ENCODE results near the gene GNPTAB. TPM values are rescaled to one million over a fixed set of nuclear protein-coding genes. Genes with fewer than 3 reads are reported as not detected.

GNPTAB gene
- total RNA-seq, 1 experiment from 2014 or later, result 40.8 TPM

DNA sequence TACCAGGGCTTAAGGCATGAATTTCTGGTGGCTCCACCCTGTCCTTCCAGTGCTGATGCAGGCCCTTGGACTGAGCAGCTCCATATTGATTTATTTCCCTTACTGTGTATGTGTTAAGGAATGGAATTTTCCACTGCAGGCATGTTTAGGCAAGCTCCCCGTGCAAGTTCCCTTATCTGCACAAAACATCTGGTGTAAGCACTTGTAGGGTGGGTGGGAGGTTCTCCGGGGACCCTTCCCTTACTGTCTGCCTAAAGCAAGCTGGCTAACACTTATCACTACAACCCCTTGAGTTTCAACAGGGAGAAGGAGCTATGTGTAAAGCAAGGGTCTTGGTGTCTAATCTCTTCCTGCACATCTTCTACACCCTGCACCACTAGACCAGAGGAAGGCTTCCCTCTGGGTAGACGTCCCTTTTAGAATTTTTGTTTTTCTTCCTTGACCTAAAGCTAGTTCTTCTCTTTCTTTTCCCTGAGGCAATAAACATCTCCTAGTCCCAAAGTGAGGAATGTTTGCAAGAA, 24.7 kb upstream of the GNPTAB start:
- ATAC-seq (no peak), DNase-seq (ENCODE audit: low read depth, low spot score) (no peak)
- Histone ChIP-seq H3K27ac (ENCODE audit: low read length) (no peak overlapping the region), H3K4me3 (ENCODE audit: low read depth in 2 of 2, low read length in 2 of 2) (no peak overlapping the region), H3K4me1 (ENCODE audit: control insufficient read depth, insufficient read depth, low read length) (no peaks in the 10 kb centered on the region), H3K9me3 (ENCODE audit: control insufficient read depth, insufficient read depth, low read depth, low read length) (no peaks in the 10 kb centered on the region), H3K27me3 (ENCODE audit: control insufficient read depth, insufficient read depth, low read length) (no peaks in the 10 kb centered on the region), H3K36me3 (ENCODE audit: control insufficient read depth, insufficient read depth, low read length) (no peaks in the 10 kb centered on the region)
- no peak for TF ChIP-seq SIN3A (IDR thresholded peaks at IDR 0.05; ENCODE audit: borderline replicate concordance, insufficient read depth, low read depth, low read length)
- TF ChIP-seq, protein P1, sequence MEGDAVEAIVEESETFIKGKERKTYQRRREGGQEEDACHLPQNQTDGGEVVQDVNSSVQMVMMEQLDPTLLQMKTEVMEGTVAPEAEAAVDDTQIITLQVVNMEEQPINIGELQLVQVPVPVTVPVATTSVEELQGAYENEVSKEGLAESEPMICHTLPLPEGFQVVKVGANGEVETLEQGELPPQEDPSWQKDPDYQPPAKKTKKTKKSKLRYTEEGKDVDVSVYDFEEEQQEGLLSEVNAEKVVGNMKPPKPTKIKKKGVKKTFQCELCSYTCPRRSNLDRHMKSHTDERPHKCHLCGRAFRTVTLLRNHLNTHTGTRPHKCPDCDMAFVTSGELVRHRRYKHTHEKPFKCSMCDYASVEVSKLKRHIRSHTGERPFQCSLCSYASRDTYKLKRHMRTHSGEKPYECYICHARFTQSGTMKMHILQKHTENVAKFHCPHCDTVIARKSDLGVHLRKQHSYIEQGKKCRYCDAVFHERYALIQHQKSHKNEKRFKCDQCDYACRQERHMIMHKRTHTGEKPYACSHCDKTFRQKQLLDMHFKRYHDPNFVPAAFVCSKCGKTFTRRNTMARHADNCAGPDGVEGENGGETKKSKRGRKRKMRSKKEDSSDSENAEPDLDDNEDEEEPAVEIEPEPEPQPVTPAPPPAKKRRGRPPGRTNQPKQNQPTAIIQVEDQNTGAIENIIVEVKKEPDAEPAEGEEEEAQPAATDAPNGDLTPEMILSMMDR (IDR thresholded peaks at IDR 0.05), result no peak
- TF ChIP-seq, protein P2, sequence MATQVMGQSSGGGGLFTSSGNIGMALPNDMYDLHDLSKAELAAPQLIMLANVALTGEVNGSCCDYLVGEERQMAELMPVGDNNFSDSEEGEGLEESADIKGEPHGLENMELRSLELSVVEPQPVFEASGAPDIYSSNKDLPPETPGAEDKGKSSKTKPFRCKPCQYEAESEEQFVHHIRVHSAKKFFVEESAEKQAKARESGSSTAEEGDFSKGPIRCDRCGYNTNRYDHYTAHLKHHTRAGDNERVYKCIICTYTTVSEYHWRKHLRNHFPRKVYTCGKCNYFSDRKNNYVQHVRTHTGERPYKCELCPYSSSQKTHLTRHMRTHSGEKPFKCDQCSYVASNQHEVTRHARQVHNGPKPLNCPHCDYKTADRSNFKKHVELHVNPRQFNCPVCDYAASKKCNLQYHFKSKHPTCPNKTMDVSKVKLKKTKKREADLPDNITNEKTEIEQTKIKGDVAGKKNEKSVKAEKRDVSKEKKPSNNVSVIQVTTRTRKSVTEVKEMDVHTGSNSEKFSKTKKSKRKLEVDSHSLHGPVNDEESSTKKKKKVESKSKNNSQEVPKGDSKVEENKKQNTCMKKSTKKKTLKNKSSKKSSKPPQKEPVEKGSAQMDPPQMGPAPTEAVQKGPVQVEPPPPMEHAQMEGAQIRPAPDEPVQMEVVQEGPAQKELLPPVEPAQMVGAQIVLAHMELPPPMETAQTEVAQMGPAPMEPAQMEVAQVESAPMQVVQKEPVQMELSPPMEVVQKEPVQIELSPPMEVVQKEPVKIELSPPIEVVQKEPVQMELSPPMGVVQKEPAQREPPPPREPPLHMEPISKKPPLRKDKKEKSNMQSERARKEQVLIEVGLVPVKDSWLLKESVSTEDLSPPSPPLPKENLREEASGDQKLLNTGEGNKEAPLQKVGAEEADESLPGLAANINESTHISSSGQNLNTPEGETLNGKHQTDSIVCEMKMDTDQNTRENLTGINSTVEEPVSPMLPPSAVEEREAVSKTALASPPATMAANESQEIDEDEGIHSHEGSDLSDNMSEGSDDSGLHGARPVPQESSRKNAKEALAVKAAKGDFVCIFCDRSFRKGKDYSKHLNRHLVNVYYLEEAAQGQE (IDR thresholded peaks at IDR 0.05; ENCODE audit: insufficient read depth in 1 of 2, low read depth in 2 of 2, low read length in 1 of 2), result no peak
- TF ChIP-seq TCF7L2 (IDR thresholded peaks at IDR 0.05; ENCODE audit: low read depth, low read length), result no peak
- no peak for TF ChIP-seq POLR2AphosphoS5 (IDR thresholded peaks at IDR 0.05; ENCODE audit: low read depth, low read length)
- BruUV-seq (replicated peaks), result no TSS peak
- in situ Hi-C loops (cut with HindIII; ENCODE audit: low pct_unique_long_range_greater_than_20kb, low sequenced_read_pairs) (no loop called here), intact Hi-C loops (cut with micrococcal nuclease; ENCODE audit: unreplicated experiment) (no loop called here)
- CTCF ChIA-PET, result no interaction called here
- POLR2A ChIA-PET, result interaction anchor here (0.6 kb wide), 1 partner anchor 20 kb away, joined by 5 read pairs; no protein-coding TSS in a partner anchor

DNA sequence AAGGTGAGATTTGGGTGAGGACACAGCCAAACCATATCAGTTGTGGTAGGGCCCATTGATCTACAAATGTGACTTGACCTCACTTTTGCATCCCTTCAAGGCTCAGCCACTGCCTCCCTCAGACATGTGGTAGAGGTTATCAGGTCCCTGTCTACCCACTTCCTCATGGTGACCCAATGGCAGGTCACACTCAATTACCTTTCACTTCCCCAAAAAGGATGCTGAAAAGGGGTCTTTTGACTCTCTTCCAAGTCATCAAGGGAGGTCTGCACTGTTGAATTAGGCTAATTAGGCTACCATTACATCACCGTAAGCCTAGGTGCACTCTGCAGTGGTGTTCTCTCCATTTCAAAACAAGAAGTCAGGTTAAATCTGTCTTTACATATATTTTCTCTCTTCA, 24.0 kb upstream of the GNPTAB start:
- DNase-seq (ENCODE audit: low read depth, low spot score), result no peak
- H3K9me3 ChIP-seq (ENCODE audit: control insufficient read depth, insufficient read depth, low read depth, low read length), result no peaks in the 10 kb centered on the region
- no peaks in the 10 kb centered on the region for H3K4me1 ChIP-seq (ENCODE audit: control insufficient read depth, insufficient read depth, low read length)
- ATAC-seq, result no peak
- ChIA-PET POLR2A (no interaction called here), CTCF (no interaction called here)
- no peaks in the 10 kb centered on the region for H3K36me3 ChIP-seq (ENCODE audit: control insufficient read depth, insufficient read depth, low read length)
- H3K4me3 ChIP-seq (ENCODE audit: low read depth in 2 of 2, low read length in 2 of 2), result no peak overlapping the region
- TF ChIP-seq SIN3A (IDR thresholded peaks at IDR 0.05; ENCODE audit: borderline replicate concordance, insufficient read depth, low read depth, low read length), result no peak
- TF ChIP-seq POLR2AphosphoS5 (IDR thresholded peaks at IDR 0.05; ENCODE audit: low read depth, low read length), result no peak
- TF ChIP-seq, protein P1 (IDR thresholded peaks at IDR 0.05), result no peak
- intact Hi-C loops (cut with micrococcal nuclease; ENCODE audit: unreplicated experiment), result no loop called here
- in situ Hi-C loops (cut with HindIII; ENCODE audit: low pct_unique_long_range_greater_than_20kb, low sequenced_read_pairs), result no loop called here
- no peaks in the 10 kb centered on the region for H3K27me3 ChIP-seq (ENCODE audit: control insufficient read depth, insufficient read depth, low read length)
- no peak overlapping the region for H3K27ac ChIP-seq (ENCODE audit: low read length)
- BruUV-seq (replicated peaks), result no TSS peak

Measured in Panc1 (cell line).